ENCODE results near the gene SMC4.
A peak's percentile ranks its signal among the peaks of the same experiment; 100 is the strongest.
"Not testable (repeated sequence)": the region's sequence is repeated elsewhere in the genome, so short reads cannot be mapped to it uniquely, and the experiment has no call there.

The SMC4 gene

GRCh38 chr3:160447544-160447943 lies 48.1 kb downstream of the SMC4 start:
- no peak for DNase-seq

GRCh38 chr3:160448845-160449635 lies 49.6 kb downstream of the SMC4 start:
- no peak for DNase-seq

GRCh38 chr3:160449636-160450598 lies 50.5 kb downstream of the SMC4 start, which contains the start of gene TRIM59:
Gene TRIM59 (minus strand): TSS chr3:160449786. CDS start chr3:160439183, 10,603 bp downstream.
- DNase-seq: peak; percentile 96

- DNase-seq: no peak
These were observed 51.4 kb downstream of the SMC4 start for GRCh38 chr3:160450846-160451245.

GRCh38 chr3:160451602-160452001 lies 52.2 kb downstream of the SMC4 start:
- DNase-seq: no peak

- not testable (repeated sequence) for DNase-seq
These were observed 52.8 kb downstream of the SMC4 start for GRCh38 chr3:160452251-160452650.

- DNase-seq: no peak
These were observed 55.5 kb downstream of the SMC4 start for GRCh38 chr3:160454995-160455394.

- DNase-seq: no peak
These were observed 56.4 kb downstream of the SMC4 start for GRCh38 chr3:160455846-160456245.

GRCh38 chr3:160458151-160458550 lies 58.7 kb downstream of the SMC4 start:
- DNase-seq: no peak

- no peak for DNase-seq
These were observed 60.1 kb downstream of the SMC4 start for GRCh38 chr3:160459450-160459970.

GRCh38 chr3:160460033-160460432 lies 60.6 kb downstream of the SMC4 start:
- DNase-seq: no peak

GRCh38 chr3:160464321-160464720 lies 64.9 kb downstream of the SMC4 start:
- no peak for DNase-seq

GRCh38 chr3:160464971-160465370 lies 65.5 kb downstream of the SMC4 start:
- DNase-seq: no peak

GRCh38 chr3:160470181-160470580 lies 70.7 kb downstream of the SMC4 start:
- no peak for DNase-seq

GRCh38 chr3:160471892-160472291 lies 72.4 kb downstream of the SMC4 start:
- no peak for DNase-seq

- DNase-seq: no peak
These were observed 72.9 kb downstream of the SMC4 start for GRCh38 chr3:160472344-160472743.

GRCh38 chr3:160473221-160473620 lies 73.8 kb downstream of the SMC4 start:
- no peak for DNase-seq

GRCh38 chr3:160473978-160474377 lies 74.5 kb downstream of the SMC4 start:
- no peak for DNase-seq

GRCh38 chr3:160474416-160474838 lies 75.0 kb downstream of the SMC4 start:
- no peak for DNase-seq

GRCh38 chr3:160475153-160475552 lies 75.7 kb downstream of the SMC4 start:
- DNase-seq: no peak

GRCh38 chr3:160475884-160476283 lies 76.4 kb downstream of the SMC4 start:
- no peak for DNase-seq

GRCh38 chr3:160477750-160478149 lies 78.3 kb downstream of the SMC4 start:
- DNase-seq: no peak

- DNase-seq: no peak
These were observed 78.9 kb downstream of the SMC4 start for GRCh38 chr3:160478338-160478737.
